Fibroblast of the aortic adventitia (primary cell): ENCODE results near the gene MIB1. TPM values are rescaled to one million over a fixed set of nuclear protein-coding genes. Genes with fewer than 3 reads are reported as not detected.
A peak's percentile ranks its signal among the peaks of the same experiment; 100 is the strongest.

Experiments used
- DNase-seq: peaks from one replicate; pipeline ENCODE4 v3.0.0-alpha.2; 2010; ENCODE audit warnings: low read depth
- H3K4me3 ChIP-seq: 2 replicates; pipeline ENCODE4 v1.5.1; 2011; ENCODE audit warnings: low read depth, mild to moderate bottlenecking, control low read depth, low read length, moderate library complexity
- total RNA-seq: library from RNA; depleted of rRNA; stranded (reverse); fragments of >200 nt; gene quantifications from 2 replicates; pipeline ENCODE4 v1.2.3, GENCODE V29; 2012; ENCODE audit warnings: low replicate concordance
- TF ChIP-seq, protein P1 (sequence below): IDR thresholded peaks from 2 replicates; pipeline ENCODE4 v1.5.1; 2011; ENCODE audit warnings: mild to moderate bottlenecking, low read length, control low read depth, inconsistent platforms; ENCODE audit not compliant: insufficient read depth

The MIB1 gene
- total RNA-seq = 47.0 and 111 TPM in 2 replicates

DNA sequence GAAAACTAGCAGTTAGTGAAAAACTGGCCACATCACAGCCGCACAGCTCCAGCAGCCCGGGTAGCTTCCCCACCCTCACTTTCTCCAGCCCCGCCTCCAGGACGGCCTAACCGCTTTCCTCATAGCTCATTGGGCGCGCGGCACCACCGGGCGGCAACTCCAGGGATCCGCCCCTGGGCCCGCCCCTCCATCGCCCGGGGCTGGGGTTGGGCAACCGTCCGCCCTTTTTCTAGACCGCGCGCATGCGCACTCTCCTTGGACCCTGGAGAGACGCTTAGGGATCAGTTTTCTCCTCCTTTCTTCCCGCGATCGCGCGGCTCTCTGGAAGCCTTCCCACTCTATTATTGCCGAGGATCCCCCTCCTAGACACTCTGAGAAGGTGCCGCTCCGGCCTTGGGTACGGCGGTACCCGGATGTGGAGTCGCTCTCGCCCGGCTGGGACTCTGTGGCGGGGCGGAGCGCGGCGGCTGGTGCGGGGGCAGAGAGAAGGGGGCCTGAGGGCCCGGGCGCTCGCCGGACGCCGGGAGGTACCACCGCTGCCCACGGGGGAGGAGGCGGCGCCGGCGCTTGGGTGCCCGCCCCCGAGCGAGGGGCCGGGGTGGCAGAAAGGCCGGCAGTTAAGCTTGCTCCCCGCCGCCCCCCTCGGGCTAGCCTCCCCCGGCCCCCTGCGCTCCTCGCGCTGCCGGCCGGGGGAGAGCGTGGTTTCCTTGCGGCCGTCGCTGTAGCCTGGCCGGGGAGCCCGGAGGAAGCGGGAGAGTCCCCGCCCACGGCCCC is at the start of gene MIB1:
TSS of gene MIB1 (plus strand) at position 255 of the 774 bp plus-strand sequence. CDS start 792 bp downstream, outside the sequence.
- DNase-seq = peak; percentile 96
- peak within 1 kb of the TSS; percentile 91 for H3K4me3 ChIP-seq
- TF ChIP-seq, protein P1, sequence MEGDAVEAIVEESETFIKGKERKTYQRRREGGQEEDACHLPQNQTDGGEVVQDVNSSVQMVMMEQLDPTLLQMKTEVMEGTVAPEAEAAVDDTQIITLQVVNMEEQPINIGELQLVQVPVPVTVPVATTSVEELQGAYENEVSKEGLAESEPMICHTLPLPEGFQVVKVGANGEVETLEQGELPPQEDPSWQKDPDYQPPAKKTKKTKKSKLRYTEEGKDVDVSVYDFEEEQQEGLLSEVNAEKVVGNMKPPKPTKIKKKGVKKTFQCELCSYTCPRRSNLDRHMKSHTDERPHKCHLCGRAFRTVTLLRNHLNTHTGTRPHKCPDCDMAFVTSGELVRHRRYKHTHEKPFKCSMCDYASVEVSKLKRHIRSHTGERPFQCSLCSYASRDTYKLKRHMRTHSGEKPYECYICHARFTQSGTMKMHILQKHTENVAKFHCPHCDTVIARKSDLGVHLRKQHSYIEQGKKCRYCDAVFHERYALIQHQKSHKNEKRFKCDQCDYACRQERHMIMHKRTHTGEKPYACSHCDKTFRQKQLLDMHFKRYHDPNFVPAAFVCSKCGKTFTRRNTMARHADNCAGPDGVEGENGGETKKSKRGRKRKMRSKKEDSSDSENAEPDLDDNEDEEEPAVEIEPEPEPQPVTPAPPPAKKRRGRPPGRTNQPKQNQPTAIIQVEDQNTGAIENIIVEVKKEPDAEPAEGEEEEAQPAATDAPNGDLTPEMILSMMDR = no peak

DNA sequence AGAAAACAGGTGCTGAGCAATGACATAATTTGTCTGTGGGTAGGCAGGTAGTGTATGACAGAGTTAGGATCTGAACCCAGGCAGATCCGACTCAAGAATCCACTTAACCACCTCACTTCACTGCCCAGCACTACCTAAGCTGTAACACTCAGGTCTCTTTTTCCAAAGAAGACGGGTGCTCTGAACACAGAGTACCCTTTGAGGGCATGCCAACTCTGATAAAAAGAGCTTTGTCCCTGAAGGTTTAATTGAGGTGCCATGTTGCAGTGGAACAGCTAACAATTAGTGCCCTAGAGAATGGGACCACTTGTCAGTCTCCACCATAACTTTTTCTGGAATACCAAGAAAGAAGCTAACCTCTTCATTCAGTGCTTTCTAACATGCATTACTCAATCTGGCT is 47.3 kb upstream of the MIB1 start:
- TF ChIP-seq, protein P1 = no peak
- no peak overlapping the region for H3K4me3 ChIP-seq
- no peak for DNase-seq

DNA sequence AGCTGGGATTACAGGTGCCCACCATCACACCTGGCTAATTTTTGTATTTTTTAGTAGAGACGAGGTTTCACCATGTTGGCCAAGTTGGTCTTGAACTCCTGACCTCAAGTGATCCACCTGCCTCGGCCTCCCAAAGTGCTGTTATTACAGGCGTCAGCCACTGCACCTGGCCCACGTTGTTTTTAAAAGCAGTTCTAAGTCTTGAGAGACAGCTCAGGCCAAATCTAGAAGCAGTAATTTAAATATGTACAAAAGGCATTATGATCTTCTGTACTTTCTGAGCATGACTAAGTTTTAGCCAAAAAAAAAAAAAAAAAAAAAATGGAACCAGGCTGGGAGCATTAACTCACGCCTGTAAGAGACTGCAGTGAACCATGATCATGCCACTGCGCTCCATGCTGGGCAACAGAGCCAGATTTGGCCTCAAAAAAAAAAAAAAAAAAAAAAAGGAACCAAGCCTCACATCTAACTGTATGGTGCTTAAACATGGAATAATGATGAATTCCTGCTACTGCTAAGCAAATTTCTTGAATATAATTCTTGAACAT is 40.0 kb upstream of the MIB1 start:
- DNase-seq = no peak
- TF ChIP-seq, protein P1 = no peak
- no peak overlapping the region for H3K4me3 ChIP-seq

DNA sequence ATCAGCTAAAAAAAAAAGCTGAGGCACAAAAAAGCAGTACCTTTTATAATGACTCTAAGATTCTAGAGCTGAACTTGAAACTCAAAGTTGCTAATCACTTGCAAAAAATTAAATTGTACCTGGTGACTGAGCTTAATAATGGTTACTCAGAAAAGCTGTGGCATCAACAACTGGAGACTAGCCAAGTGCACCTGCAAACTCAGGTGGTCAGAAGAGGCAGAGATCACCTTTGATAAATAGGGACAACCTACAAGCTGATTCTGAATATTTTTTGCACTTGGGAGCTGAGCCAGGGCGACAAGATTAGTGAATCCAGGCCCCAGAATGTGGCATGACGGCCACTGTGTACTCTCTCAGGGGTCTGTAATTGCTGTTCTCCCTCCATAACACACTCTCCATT is 39.0 kb upstream of the MIB1 start:
- no peak for DNase-seq
- TF ChIP-seq, protein P1 = no peak

DNA sequence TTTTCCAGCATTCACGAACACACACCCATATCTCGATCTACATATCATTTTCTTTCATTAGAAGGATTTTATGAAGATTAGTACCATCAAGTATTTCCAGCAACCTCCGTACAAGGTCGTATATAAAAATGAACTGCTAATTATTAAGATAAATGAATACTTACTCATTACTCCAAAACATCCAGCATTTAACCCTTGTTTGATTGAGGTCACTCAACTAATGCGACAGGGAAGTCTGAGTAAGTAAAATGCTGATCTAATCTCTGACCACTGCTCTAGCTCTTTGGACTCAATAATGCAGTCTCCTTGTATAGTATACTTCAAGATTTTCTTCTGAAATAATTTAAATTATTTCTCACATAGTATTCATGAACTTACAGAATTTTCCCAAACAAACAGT is 38.0 kb upstream of the MIB1 start:
- TF ChIP-seq, protein P1 = no peak
- no peak for DNase-seq
- H3K4me3 ChIP-seq = no peak overlapping the region

More for the DNA sequence above, 39.0 kb upstream of the MIB1 start:
- no peak overlapping the region for H3K4me3 ChIP-seq

DNA sequence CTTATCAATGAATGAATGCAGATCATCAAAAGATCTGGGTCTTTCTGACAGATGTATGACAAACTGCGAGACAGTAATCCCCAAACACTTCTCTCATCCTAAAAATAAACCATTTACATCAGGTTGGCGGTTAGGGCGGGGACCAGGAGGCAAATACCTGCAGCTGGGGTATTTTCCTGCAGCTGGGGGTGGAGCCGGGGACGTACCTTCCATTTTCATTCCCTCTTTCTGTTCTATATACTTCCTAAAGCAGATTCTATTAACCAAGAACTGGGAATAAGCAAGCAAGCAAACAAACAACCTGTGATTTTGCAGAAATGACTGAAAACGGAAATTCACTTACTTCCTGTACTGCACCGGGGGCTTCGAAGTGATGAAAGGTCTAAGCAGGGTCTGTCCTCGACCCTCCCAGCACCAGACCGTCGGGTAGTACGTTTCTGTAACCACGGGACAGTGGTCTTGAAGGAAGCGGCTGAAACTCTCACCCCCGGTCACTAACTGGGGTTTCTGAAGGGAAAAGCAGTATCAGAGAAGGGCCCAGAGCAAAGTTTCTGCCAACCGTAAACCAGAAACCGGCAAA is 37.3 kb upstream of the MIB1 start:
- H3K4me3 ChIP-seq = peak overlapping the region; percentile 86
- DNase-seq = no peak
- TF ChIP-seq, protein P1 = no peak
